Stromal cell of bone marrow (primary cell): ENCODE data around the gene RPS6KA3.
A peak's percentile ranks its signal among the peaks of the same experiment; 100 is the strongest.

ENCODE experiments used
- DNase-seq: peaks from one replicate; pipeline ENCODE4 v3.0.0-alpha.2; 2012; ENCODE audit warnings: low read depth

RPS6KA3 gene

GRCh38 chrX:20266810-20267606, at the start of gene RPS6KA3:
Gene RPS6KA3, minus strand, starts transcription at chrX:20266909. Its CDS starts 277 bp downstream, at chrX:20266632.
- peak; percentile 67 for DNase-seq

GRCh38 chrX:20315140-20315539, 48.4 kb upstream of the RPS6KA3 start:
- no peak for DNase-seq

GRCh38 chrX:20313899-20314298, 47.2 kb upstream of the RPS6KA3 start:
- no peak for DNase-seq

- no peak for DNase-seq
Observed at GRCh38 chrX:20312018-20312417, 45.3 kb upstream of the RPS6KA3 start.

- DNase-seq, result no peak
Observed at GRCh38 chrX:20311505-20311904, 44.8 kb upstream of the RPS6KA3 start.

GRCh38 chrX:20309806-20310205, 43.1 kb upstream of the RPS6KA3 start:
- DNase-seq, result peak; percentile 40

GRCh38 chrX:20306668-20307067, 40.0 kb upstream of the RPS6KA3 start:
- DNase-seq, result no peak

GRCh38 chrX:20300822-20301221, 34.1 kb upstream of the RPS6KA3 start:
- no peak for DNase-seq

- DNase-seq, result no peak
Observed at GRCh38 chrX:20294957-20295356, 28.2 kb upstream of the RPS6KA3 start.

GRCh38 chrX:20294284-20294683, 27.6 kb upstream of the RPS6KA3 start:
- no peak for DNase-seq

- DNase-seq, result peak; percentile 65
Observed at GRCh38 chrX:20285511-20285910, 18.8 kb upstream of the RPS6KA3 start.

GRCh38 chrX:20284992-20285391, 18.3 kb upstream of the RPS6KA3 start:
- DNase-seq, result no peak

GRCh38 chrX:20284444-20284843, 17.7 kb upstream of the RPS6KA3 start:
- no peak for DNase-seq

- DNase-seq, result no peak
Observed at GRCh38 chrX:20280938-20281337, 14.2 kb upstream of the RPS6KA3 start.

- DNase-seq, result no peak
Observed at GRCh38 chrX:20274121-20274520, 7.4 kb upstream of the RPS6KA3 start.

- no peak for DNase-seq
Observed at GRCh38 chrX:20271730-20272129, 5.0 kb upstream of the RPS6KA3 start.

- no peak for DNase-seq
Observed at GRCh38 chrX:20271186-20271585, 4.5 kb upstream of the RPS6KA3 start.

GRCh38 chrX:20270562-20270890, 3.8 kb upstream of the RPS6KA3 start:
- no peak for DNase-seq

- DNase-seq, result no peak
Observed at GRCh38 chrX:20269848-20270561, 3.3 kb upstream of the RPS6KA3 start.

- DNase-seq, result no peak
Observed at GRCh38 chrX:20267931-20268701, 1.4 kb upstream of the RPS6KA3 start.

- no peak for DNase-seq
Observed at GRCh38 chrX:20267607-20267930, 860 bp upstream of the RPS6KA3 start.

- no peak for DNase-seq
Observed at GRCh38 chrX:20265726-20266681, 705 bp downstream of the RPS6KA3 start.
